ENCODE results near the gene PASK.

- no peak for TF ChIP-seq CTCF (IDR thresholded peaks at IDR 0.05 in 2 of 3, conservative IDR thresholded peaks at IDR 0.05 in 1 of 3; ENCODE audit: borderline replicate concordance in 1 of 3, insufficient read depth in 1 of 3, low read depth in 2 of 3, low read length in 2 of 3)
- no peak for TF ChIP-seq POLR2AphosphoS5 (IDR thresholded peaks at IDR 0.05; ENCODE audit: low read depth, low read length)
- no peak for TF ChIP-seq ZFX (IDR thresholded peaks at IDR 0.05)
- TF ChIP-seq FOSL1 (IDR thresholded peaks at IDR 0.05; ENCODE audit: low read depth), result no peak
- no peak for TF ChIP-seq EZH2 (IDR thresholded peaks at IDR 0.05)
- no peak for TF ChIP-seq RAD21 (IDR thresholded peaks at IDR 0.05; ENCODE audit: low read depth)
- TF ChIP-seq SIN3A (IDR thresholded peaks at IDR 0.05; ENCODE audit: low read depth), result no peak
Measured at GRCh38 chr2:241091201-241091600, 58.1 kb downstream of the PASK start.

Measured in HCT116 (cell line).